Sigmoid colon (tissue), 7 donors: ENCODE data around the gene TMEM106B. TPM values are rescaled to one million over a fixed set of nuclear protein-coding genes. Genes with fewer than 3 reads are reported as not detected.

ENCODE experiments used
- DNase-seq: peaks from one replicate; pipeline ENCODE4 v3.0.0-alpha.2; 2019
- H3K27ac ChIP-seq, 4 donors: fragments of 200-600 bp; sonication (generic); one replicate each; pipeline ENCODE4 v1.5.1; 2016 to 2019; ENCODE audit warnings: mild to moderate bottlenecking in 1 of 4
- H3K27me3 ChIP-seq, 3 donors: fragments of 200-600 bp; sonication (generic); one replicate each; pipeline ENCODE4 v1.5.1; 2019; ENCODE audit warnings: mild to moderate bottlenecking in 1 of 3
- H3K36me3 ChIP-seq, 4 donors: fragments of 200-600 bp; sonication (generic); one replicate each; pipeline ENCODE4 v1.5.1; 2016 to 2019
- H3K4me1 ChIP-seq, 4 donors: fragments of 200-600 bp; sonication (generic); one replicate each; pipeline ENCODE4 v1.5.1; 2017 to 2019
- H3K4me3 ChIP-seq, 4 donors: fragments of 200-600 bp; sonication (generic); one replicate each; pipeline ENCODE4 v1.5.1; 2017 to 2019; ENCODE audit warnings: mild to moderate bottlenecking in 2 of 4, moderate library complexity in 1 of 4
- H3K9me3 ChIP-seq, 4 donors: fragments of 200-600 bp in 3 of 4; sonication (generic) in 3 of 4; one replicate each; pipeline versions ENCODE4 v1.5.1 to v1.6.1; 2013 to 2019
- EP300 ChIP-seq, 4 donors: sonication (generic); formaldehyde crosslinking; IDR thresholded peaks; one replicate each; pipeline ENCODE4 v1.6.1; 2017; ENCODE audit warnings: antibody characterized with exemption in 4 of 4
- POLR2A ChIP-seq, 2 donors: fragments of 450-650 bp; IDR thresholded peaks; one replicate each; pipeline ENCODE4 v1.6.1; 2016; ENCODE audit warnings: antibody characterized with exemption in 2 of 2, mild to moderate bottlenecking in 2 of 2, moderate library complexity in 2 of 2
- POLR2AphosphoS5 ChIP-seq, 4 donors: sonication (generic); formaldehyde crosslinking; IDR thresholded peaks; one replicate each; pipeline ENCODE4 v1.6.1; 2017; ENCODE audit warnings: antibody characterized with exemption in 4 of 4
- WGBS, 2 donors: extraction: QIAGEN DNeasy Blood & Tissue Kit; methylation state at CpG; one replicate each; pipeline ENCODE4 v1.1.7; 2013; 5-methylcytosine and 5-hydroxymethylcytosine counted together
- intact Hi-C: fragments of 100-400 bp; cut with DNase I; formaldehyde crosslinking; loops from one replicate; pipeline ENCODE4 v1.15.1; 2023
- polyA plus RNA-seq, 3 donors: library from polyadenylated mRNA; stranded (reverse); fragments of 200-250 nt; gene quantifications; one replicate each; pipeline ENCODE4 v1.2.3, GENCODE V29; 2013
- total RNA-seq, 4 donors: library from RNA; depleted of rRNA; stranded (reverse); fragments of >200 nt; gene quantifications; one replicate each; pipeline ENCODE4 v1.1.0, GENCODE V29; 2016
- TF ChIP-seq, protein P1 (sequence below), 4 experiments: fragments of 450-650 bp in 3 of 4; fragments of 200-600 bp in 1 of 4; IDR thresholded peaks; one replicate each; pipeline ENCODE4 v1.5.1; 2016 to 2019; ENCODE audit warnings: antibody characterized with exemption in 4 of 4, mild to moderate bottlenecking in 3 of 4, moderate library complexity in 2 of 4
- donor health status: healthy with polysubstance abuse.
- donor health status: Bipolar disorder and iron deficiency.
- donor health status: healthy.

Gene TMEM106B
- total and polyA plus RNA-seq, 7 donors = 8.4 to 86.9 (median 64.5) TPM

DNA sequence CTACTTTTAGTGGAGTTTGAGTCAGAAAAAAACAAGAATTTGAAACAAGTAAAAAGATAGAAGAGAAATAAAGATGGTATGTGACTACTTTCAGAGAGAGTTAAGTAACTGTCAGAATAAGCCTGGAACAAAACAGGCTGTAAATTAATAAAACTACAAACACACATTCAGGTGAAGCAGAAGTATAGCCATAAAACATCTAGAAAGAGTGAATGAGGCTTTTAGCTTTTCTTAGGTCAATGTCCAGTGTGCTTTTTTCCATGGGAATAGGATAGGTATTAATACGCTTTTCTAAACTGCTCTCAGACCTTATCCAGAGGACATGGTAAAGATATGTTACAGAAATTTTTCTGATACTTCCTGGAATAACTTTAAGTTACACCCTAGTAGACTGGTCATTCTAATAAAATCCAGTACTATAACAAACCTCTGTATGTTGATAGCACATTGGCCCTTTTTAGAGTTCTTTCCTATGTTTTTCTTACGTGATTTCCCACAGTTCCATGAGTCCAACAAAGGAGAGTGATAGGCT is 23.3 kb downstream of the TMEM106B start:
- intact Hi-C loops = no loop called here
- Histone ChIP-seq H3K27ac (no peak overlapping the region), H3K36me3 (peaks cover 7 to 52% (median 11%) of the 10 kb centered on the region in 4 donors), H3K27me3 (no peaks in the 10 kb centered on the region), H3K4me1 (no peaks in the 10 kb centered on the region), H3K4me3 (no peak overlapping the region), H3K9me3 (no peaks in the 10 kb centered on the region)
- 18 to 73% methylated on average over 2 of the region's 2 CpGs for WGBS, 2 donors
- no peak for DNase-seq
- TF ChIP-seq POLR2AphosphoS5 (IDR thresholded peaks at IDR 0.05) (no peak), EP300 (IDR thresholded peaks at IDR 0.05) (no peak), POLR2A (IDR thresholded peaks at IDR 0.05) (no peak)
- TF ChIP-seq, protein P1, sequence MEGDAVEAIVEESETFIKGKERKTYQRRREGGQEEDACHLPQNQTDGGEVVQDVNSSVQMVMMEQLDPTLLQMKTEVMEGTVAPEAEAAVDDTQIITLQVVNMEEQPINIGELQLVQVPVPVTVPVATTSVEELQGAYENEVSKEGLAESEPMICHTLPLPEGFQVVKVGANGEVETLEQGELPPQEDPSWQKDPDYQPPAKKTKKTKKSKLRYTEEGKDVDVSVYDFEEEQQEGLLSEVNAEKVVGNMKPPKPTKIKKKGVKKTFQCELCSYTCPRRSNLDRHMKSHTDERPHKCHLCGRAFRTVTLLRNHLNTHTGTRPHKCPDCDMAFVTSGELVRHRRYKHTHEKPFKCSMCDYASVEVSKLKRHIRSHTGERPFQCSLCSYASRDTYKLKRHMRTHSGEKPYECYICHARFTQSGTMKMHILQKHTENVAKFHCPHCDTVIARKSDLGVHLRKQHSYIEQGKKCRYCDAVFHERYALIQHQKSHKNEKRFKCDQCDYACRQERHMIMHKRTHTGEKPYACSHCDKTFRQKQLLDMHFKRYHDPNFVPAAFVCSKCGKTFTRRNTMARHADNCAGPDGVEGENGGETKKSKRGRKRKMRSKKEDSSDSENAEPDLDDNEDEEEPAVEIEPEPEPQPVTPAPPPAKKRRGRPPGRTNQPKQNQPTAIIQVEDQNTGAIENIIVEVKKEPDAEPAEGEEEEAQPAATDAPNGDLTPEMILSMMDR (IDR thresholded peaks at IDR 0.05) = no peak

DNA sequence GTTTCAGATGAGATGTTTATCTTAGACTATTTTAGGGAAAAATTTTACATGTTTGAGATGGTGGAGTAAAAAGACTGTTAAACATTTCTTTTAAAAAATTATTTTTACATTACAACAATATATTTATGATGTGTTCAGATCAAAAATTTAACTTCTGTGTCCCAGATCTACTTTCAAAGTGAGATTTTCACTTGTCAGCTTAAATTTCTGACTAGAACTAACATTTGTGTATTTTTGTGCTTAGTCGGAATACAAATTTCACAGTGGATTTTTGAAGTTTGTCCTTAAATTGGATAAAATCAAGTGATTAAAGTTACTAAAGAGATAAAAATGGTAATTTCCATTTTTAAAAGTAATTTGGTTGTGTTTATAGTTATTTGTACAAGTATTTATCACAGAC is 24.9 kb downstream of the TMEM106B start:
- H3K4me3 ChIP-seq = no peak overlapping the region
- no peaks in the 10 kb centered on the region for H3K27me3 ChIP-seq
- TF ChIP-seq, protein P1 (IDR thresholded peaks at IDR 0.05) = no peak
- TF ChIP-seq POLR2A (IDR thresholded peaks at IDR 0.05) (no peak), POLR2AphosphoS5 (IDR thresholded peaks at IDR 0.05) (no peak), EP300 (IDR thresholded peaks at IDR 0.05) (no peak)
- intact Hi-C loops = no loop called here
- no peaks in the 10 kb centered on the region for H3K9me3 ChIP-seq
- H3K27ac ChIP-seq = no peak overlapping the region
- H3K36me3 ChIP-seq = peaks cover 7 to 38% (median 11%) of the 10 kb centered on the region in 4 donors
- 99% methylated on average over 1 of the region's 1 CpG for WGBS, 2 donors
- H3K4me1 ChIP-seq = no peaks in the 10 kb centered on the region
- no peak for DNase-seq

DNA sequence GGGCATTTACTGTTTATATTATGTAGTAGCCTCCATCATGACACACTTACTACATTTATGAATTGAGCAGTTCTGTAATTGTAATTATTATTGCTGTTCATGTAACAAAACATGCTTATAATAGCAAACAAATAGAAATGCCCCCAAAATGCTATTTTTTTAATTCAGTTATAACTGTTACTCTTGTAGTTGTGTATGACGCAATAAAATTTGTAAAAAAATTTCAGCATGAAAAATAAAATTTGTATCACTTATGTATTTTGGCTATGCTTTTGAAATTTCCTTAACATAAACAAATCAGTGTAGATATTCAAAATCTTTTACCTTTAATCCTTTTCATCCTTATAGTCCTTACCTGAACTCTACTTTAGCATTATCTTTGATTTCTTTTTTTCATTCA is 25.9 kb downstream of the TMEM106B start:
- intact Hi-C loops = no loop called here
- no peak for TF ChIP-seq POLR2A (IDR thresholded peaks at IDR 0.05)
- TF ChIP-seq EP300 (IDR thresholded peaks at IDR 0.05) = no peak
- TF ChIP-seq POLR2AphosphoS5 (IDR thresholded peaks at IDR 0.05) = no peak
- TF ChIP-seq, protein P1 (IDR thresholded peaks at IDR 0.05) = no peak
- DNase-seq = no peak
- H3K36me3 ChIP-seq = peaks cover 7 to 28% (median 9%) of the 10 kb centered on the region in 4 donors
- no peak overlapping the region for H3K4me3 ChIP-seq
- H3K27me3 ChIP-seq = no peaks in the 10 kb centered on the region
- 55 to 96% methylated on average over 1 of the region's 1 CpG for WGBS, 2 donors
- H3K27ac ChIP-seq = no peak overlapping the region
- H3K9me3 ChIP-seq = no peaks in the 10 kb centered on the region
- no peaks in the 10 kb centered on the region for H3K4me1 ChIP-seq

DNA sequence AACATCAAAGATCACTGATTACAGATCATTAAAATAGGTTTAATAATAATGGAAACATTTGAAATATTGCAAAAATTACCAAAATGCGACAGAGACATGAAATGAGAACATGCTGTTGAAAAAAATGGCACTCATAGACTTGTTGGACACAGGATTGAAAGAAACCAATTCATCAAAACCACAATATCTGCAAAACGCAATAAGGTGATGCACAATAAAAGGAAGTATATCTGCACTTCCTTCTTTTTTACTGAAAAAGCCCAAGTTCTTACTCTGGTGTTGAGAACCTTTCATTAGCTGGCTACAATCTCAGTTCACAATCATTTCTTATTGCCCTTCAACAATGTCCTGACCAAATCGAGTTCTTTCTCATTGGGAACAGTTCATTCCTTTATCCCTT is 28.7 kb downstream of the TMEM106B start:
- TF ChIP-seq, protein P1 (IDR thresholded peaks at IDR 0.05) = no peak
- no peak for TF ChIP-seq POLR2AphosphoS5 (IDR thresholded peaks at IDR 0.05)
- Histone ChIP-seq H3K27me3 (no peaks in the 10 kb centered on the region), H3K36me3 (peaks cover 6 to 15% (median 8%) of the 10 kb centered on the region in 4 donors), H3K4me3 (no peak overlapping the region), H3K9me3 (no peaks in the 10 kb centered on the region), H3K4me1 (no peaks in the 10 kb centered on the region), H3K27ac (no peak overlapping the region)
- intact Hi-C loops = no loop called here
- no peak for DNase-seq
- 61 to 86% methylated on average over 3 of the region's 3 CpGs for WGBS, 2 donors

DNA sequence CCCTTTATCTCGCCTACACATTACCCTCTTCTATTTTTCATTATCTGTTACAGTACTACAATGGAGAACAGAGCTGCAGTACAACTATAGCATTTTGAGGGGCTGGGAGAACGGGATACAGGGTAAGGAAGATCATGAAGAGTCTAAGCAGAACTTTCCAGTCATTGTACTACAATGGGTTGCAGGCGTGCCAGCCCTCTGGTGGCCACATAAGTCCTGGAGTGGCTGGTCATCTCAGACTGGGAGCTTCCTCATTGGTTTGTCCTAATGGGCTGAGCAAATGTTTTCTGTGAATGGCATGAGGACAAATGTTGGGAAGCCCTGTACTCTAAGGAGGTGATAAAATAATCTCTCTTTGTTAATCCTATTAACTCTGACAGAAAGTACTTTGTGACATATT is 33.0 kb downstream of the TMEM106B start:
- Histone ChIP-seq H3K4me1 (no peaks in the 10 kb centered on the region), H3K27me3 (no peaks in the 10 kb centered on the region), H3K27ac (no peak overlapping the region), H3K9me3 (no peaks in the 10 kb centered on the region), H3K4me3 (no peak overlapping the region), H3K36me3 (peaks cover 0 to under 1% (median 0%) of the 10 kb centered on the region in 4 donors)
- DNase-seq = no peak
- TF ChIP-seq POLR2AphosphoS5 (IDR thresholded peaks at IDR 0.05) (no peak), EP300 (IDR thresholded peaks at IDR 0.05) (no peak), POLR2A (IDR thresholded peaks at IDR 0.05) (no peak)
- TF ChIP-seq, protein P1 (IDR thresholded peaks at IDR 0.05) = no peak
- intact Hi-C loops = no loop called here
- 68 to 83% methylated on average over 3 of the region's 3 CpGs for WGBS, 2 donors
